HepG2 (cell line): ENCODE data around the gene FAM120B. TPM values are rescaled to one million over a fixed set of nuclear protein-coding genes. Genes with fewer than 3 reads are reported as not detected.
A peak's percentile ranks its signal among the peaks of the same experiment; 100 is the strongest.

Source experiments
- ATF1 ChIP-seq: IDR thresholded peaks from 2 replicates; pipeline ENCODE4 v1.6.1; 2016; ENCODE audit warnings: mild to moderate bottlenecking, control low read depth
- CBFB ChIP-seq: sonication (generic); formaldehyde crosslinking; IDR thresholded peaks from 2 replicates; pipeline ENCODE4 v1.4.0; 2020; ENCODE audit warnings: missing genetic modification reagents
- CEBPG ChIP-seq: IDR thresholded peaks from 2 replicates; pipeline ENCODE4 v1.6.1; 2016
- FOXC1 ChIP-seq: sonication (generic); formaldehyde crosslinking; IDR thresholded peaks from 2 replicates; pipeline ENCODE4 v1.8.0; 2022; ENCODE audit warnings: mild to moderate bottlenecking, missing genetic modification reagents, borderline replicate concordance
- HIVEP1 ChIP-seq: sonication (generic); formaldehyde crosslinking; IDR thresholded peaks from 2 replicates; pipeline ENCODE4 v1.4.0; 2020; ENCODE audit warnings: mild to moderate bottlenecking, missing genetic modification reagents
- MEIS1 ChIP-seq: sonication (generic); formaldehyde crosslinking; IDR thresholded peaks from 2 replicates; pipeline ENCODE4 v1.9.0; 2021; ENCODE audit warnings: mild to moderate bottlenecking, missing genetic modification reagents, moderate library complexity, borderline replicate concordance
- MZF1 ChIP-seq: sonication (generic); formaldehyde crosslinking; IDR thresholded peaks from 2 replicates; pipeline ENCODE4 v1.8.1; 2023; ENCODE audit warnings: mild to moderate bottlenecking, missing genetic modification reagents, borderline replicate concordance
- NAIF1 ChIP-seq: sonication (generic); formaldehyde crosslinking; IDR thresholded peaks from 2 replicates; pipeline ENCODE4 v1.5.0; 2020; ENCODE audit warnings: mild to moderate bottlenecking, missing genetic modification reagents, borderline replicate concordance
- NPAS2 ChIP-seq: sonication (generic); formaldehyde crosslinking; IDR thresholded peaks from 2 replicates; pipeline ENCODE4 v1.8.0; 2022; ENCODE audit warnings: mild to moderate bottlenecking, missing genetic modification reagents, borderline replicate concordance
- RFXAP ChIP-seq: sonication (generic); formaldehyde crosslinking; IDR thresholded peaks from 2 replicates; pipeline ENCODE4 v1.4.0; 2020; ENCODE audit warnings: missing genetic modification reagents, borderline replicate concordance
- SP4 ChIP-seq: sonication (generic); formaldehyde crosslinking; IDR thresholded peaks from 2 replicates; pipeline ENCODE4 v1.8.1; 2023; ENCODE audit warnings: mild to moderate bottlenecking, missing genetic modification reagents
- SRY ChIP-seq: sonication (generic); formaldehyde crosslinking; IDR thresholded peaks from 2 replicates; pipeline ENCODE4 v1.8.0; 2022; ENCODE audit warnings: mild to moderate bottlenecking, missing genetic modification reagents
- TMF1 ChIP-seq: sonication (generic); formaldehyde crosslinking; IDR thresholded peaks from 2 replicates; pipeline ENCODE4 v1.8.1; 2022; ENCODE audit warnings: low read depth, missing genetic modification reagents
- YEATS4 ChIP-seq: sonication (generic); formaldehyde crosslinking; IDR thresholded peaks from 2 replicates; pipeline ENCODE4 v1.4.0; 2020; ENCODE audit warnings: missing genetic modification reagents, borderline replicate concordance
- ZBTB38 ChIP-seq: sonication (generic); formaldehyde crosslinking; IDR thresholded peaks from 2 replicates; pipeline ENCODE4 v1.5.1; 2020; ENCODE audit warnings: mild to moderate bottlenecking, missing genetic modification reagents
- ZNF331 ChIP-seq: sonication (generic); formaldehyde crosslinking; IDR thresholded peaks from 2 replicates; pipeline ENCODE4 v1.4.0; 2020; ENCODE audit warnings: missing genetic modification reagents
- polyA plus RNA-seq, 8 experiments: library from polyadenylated mRNA; depleted of rRNA in 3 of 8; stranded (reverse) in 7 of 8; unstranded in 1 of 8; fragments of >200 nt; fragmentation: Illumina TruSeq in 4 of 8; extraction: Trizol in 4 of 8; gene quantifications; 2 replicates each; pipeline versions ENCODE4 v1.2.1 to v1.2.3, GENCODE V29; 2011 to 2016; ENCODE audit warnings: low read depth in 4 of 8, missing spikeins in 1 of 8, mixed read lengths in 1 of 8; ENCODE audit not compliant: insufficient read depth in 1 of 8
- total RNA-seq, 5 experiments: library from RNA; depleted of rRNA; stranded (reverse); fragments of >200 nt; fragmentation: Illumina TruSeq; extraction: Trizol; gene quantifications; 2 replicates each; pipeline ENCODE4 v1.2.3, GENCODE V29; 2016; ENCODE audit warnings: low read depth in 1 of 5
- TF ChIP-seq, protein P1 (sequence below): sonication (generic); formaldehyde crosslinking; conservative IDR thresholded peaks from 2 replicates; pipeline ENCODE4 v1.8.0; 2022; ENCODE audit warnings: low read depth, missing genetic modification reagents
- TF ChIP-seq, protein P2 (sequence below): sonication (generic); formaldehyde crosslinking; IDR thresholded peaks from 2 replicates; pipeline ENCODE4 v1.4.0; 2020; ENCODE audit warnings: low read depth, mild to moderate bottlenecking, missing genetic modification reagents
- TF ChIP-seq, protein P3 (sequence below): sonication (generic); formaldehyde crosslinking; IDR thresholded peaks from 2 replicates; pipeline ENCODE4 v1.4.0; 2020; ENCODE audit warnings: mild to moderate bottlenecking, missing genetic modification reagents
- TF ChIP-seq, protein P4 (sequence below): sonication (generic); formaldehyde crosslinking; IDR thresholded peaks from 2 replicates; pipeline ENCODE4 v1.9.0; 2021; ENCODE audit warnings: missing genetic modification reagents, borderline replicate concordance
- TF ChIP-seq, protein P5 (sequence below): sonication (generic); formaldehyde crosslinking; conservative IDR thresholded peaks from 2 replicates; pipeline ENCODE4 v1.5.0; 2020; ENCODE audit warnings: missing genetic modification reagents

FAM120B gene
- total and polyA plus RNA-seq, 2 of the 13 experiments (the other 11 are each of a cell fraction or from before 2014, with no cell fraction given) = 9.2 to 10.7 TPM

DNA sequence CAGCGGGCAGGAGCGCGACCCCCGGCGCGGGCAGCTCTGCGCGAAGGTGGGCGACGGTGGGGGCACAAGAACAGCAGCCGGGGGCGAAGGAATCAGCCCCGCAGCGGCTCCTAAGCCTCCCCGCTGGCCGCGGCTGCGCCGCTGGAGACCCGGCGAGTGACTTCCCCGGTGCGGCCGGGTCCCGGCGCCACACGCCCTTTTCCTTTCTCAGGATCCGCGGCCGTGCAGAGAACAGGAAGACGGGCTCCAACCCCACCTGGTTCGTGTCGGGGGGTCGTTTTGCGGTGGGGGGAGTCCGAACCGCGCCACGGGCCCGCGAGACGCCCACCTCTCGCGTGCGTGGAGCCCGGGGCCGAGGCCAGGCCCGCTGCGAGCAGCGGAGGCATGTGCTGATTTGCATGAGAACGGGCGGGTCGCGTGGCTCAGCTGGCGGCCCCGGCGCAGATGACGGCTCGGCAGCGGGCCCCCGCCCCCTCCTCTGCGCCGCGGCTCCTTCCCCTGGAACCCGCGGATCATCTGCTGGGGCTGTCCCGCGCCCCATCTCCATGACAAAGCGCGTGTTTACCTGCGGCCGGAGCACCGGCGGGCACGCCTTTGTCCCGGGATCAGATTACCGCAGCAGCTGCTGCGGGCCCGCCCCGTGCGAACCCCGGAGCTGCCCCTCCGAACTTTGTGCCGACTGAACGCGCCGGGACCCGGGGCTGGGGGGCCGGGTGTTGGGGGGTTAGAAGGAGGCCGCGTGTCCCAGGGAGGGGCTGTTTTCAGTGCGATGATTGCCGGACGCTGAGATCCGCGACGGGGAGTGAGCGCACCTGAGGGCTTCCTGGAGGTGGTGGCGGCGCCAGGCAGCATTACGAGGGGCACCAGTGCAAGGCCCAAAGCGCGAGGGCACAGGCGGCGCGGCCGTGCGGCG, 10.8 kb upstream of the FAM120B start (continued):
- TF ChIP-seq SP4 (CRISPR knock-in tag) = no peak
- no peak for TF ChIP-seq YEATS4 (CRISPR knock-in tag)
- peak; percentile 83 for TF ChIP-seq HIVEP1
- TF ChIP-seq ZBTB38 (CRISPR knock-in tag) = 0 out of 2 replicates have a peak, but pooled peaks have one; percentile 24
- TF ChIP-seq MEIS1 (CRISPR knock-in tag) = no peak
- TF ChIP-seq SRY (CRISPR knock-in tag) = no peak
- no peak for TF ChIP-seq NPAS2 (CRISPR knock-in tag)
- no peak for TF ChIP-seq NAIF1 (CRISPR knock-in tag)
- no peak for TF ChIP-seq TMF1 (CRISPR knock-in tag)
- no peak for TF ChIP-seq ATF1 (CRISPR knock-in tag)
- peak; percentile 20; the same call in 1 of the 2 replicates for TF ChIP-seq FOXC1 (CRISPR knock-in tag)
- TF ChIP-seq, protein P1, sequence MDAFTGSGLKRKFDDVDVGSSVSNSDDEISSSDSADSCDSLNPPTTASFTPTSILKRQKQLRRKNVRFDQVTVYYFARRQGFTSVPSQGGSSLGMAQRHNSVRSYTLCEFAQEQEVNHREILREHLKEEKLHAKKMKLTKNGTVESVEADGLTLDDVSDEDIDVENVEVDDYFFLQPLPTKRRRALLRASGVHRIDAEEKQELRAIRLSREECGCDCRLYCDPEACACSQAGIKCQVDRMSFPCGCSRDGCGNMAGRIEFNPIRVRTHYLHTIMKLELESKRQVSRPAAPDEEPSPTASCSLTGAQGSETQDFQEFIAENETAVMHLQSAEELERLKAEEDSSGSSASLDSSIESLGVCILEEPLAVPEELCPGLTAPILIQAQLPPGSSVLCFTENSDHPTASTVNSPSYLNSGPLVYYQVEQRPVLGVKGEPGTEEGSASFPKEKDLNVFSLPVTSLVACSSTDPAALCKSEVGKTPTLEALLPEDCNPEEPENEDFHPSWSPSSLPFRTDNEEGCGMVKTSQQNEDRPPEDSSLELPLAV (CRISPR knock-in tag) = no peak
- TF ChIP-seq, protein P2, sequence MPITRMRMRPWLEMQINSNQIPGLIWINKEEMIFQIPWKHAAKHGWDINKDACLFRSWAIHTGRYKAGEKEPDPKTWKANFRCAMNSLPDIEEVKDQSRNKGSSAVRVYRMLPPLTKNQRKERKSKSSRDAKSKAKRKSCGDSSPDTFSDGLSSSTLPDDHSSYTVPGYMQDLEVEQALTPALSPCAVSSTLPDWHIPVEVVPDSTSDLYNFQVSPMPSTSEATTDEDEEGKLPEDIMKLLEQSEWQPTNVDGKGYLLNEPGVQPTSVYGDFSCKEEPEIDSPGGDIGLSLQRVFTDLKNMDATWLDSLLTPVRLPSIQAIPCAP (CRISPR knock-in tag) = no peak
- no peak for TF ChIP-seq MZF1 (CRISPR knock-in tag)
- TF ChIP-seq, protein P3, sequence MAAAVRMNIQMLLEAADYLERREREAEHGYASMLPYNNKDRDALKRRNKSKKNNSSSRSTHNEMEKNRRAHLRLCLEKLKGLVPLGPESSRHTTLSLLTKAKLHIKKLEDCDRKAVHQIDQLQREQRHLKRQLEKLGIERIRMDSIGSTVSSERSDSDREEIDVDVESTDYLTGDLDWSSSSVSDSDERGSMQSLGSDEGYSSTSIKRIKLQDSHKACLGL (CRISPR knock-in tag) = no peak
- TF ChIP-seq, protein P4, sequence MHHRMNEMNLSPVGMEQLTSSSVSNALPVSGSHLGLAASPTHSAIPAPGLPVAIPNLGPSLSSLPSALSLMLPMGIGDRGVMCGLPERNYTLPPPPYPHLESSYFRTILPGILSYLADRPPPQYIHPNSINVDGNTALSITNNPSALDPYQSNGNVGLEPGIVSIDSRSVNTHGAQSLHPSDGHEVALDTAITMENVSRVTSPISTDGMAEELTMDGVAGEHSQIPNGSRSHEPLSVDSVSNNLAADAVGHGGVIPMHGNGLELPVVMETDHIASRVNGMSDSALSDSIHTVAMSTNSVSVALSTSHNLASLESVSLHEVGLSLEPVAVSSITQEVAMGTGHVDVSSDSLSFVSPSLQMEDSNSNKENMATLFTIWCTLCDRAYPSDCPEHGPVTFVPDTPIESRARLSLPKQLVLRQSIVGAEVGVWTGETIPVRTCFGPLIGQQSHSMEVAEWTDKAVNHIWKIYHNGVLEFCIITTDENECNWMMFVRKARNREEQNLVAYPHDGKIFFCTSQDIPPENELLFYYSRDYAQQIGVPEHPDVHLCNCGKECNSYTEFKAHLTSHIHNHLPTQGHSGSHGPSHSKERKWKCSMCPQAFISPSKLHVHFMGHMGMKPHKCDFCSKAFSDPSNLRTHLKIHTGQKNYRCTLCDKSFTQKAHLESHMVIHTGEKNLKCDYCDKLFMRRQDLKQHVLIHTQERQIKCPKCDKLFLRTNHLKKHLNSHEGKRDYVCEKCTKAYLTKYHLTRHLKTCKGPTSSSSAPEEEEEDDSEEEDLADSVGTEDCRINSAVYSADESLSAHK = no peak
- 0 out of 2 replicates have a peak, but pooled peaks have one; percentile 55 for TF ChIP-seq CBFB (CRISPR knock-in tag)
- TF ChIP-seq RFXAP (CRISPR knock-in tag) = no peak
- TF ChIP-seq ZNF331 = peak; percentile 44; the same call in 1 of the 2 replicates
- TF ChIP-seq, protein P5, sequence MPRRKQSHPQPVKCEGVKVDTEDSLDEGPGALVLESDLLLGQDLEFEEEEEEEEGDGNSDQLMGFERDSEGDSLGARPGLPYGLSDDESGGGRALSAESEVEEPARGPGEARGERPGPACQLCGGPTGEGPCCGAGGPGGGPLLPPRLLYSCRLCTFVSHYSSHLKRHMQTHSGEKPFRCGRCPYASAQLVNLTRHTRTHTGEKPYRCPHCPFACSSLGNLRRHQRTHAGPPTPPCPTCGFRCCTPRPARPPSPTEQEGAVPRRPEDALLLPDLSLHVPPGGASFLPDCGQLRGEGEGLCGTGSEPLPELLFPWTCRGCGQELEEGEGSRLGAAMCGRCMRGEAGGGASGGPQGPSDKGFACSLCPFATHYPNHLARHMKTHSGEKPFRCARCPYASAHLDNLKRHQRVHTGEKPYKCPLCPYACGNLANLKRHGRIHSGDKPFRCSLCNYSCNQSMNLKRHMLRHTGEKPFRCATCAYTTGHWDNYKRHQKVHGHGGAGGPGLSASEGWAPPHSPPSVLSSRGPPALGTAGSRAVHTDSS (CRISPR knock-in tag) = no peak
- TF ChIP-seq CEBPG (CRISPR knock-in tag) = no peak
